Erythroblast (primary cell): ENCODE data around the gene ANKRD39.

ENCODE experiments used
- DNase-seq, 2 experiments: peaks; one replicate each; lab custom pipeline; 2025; lab: John Stamatoyannopoulos, UW
- GATA1 ChIP-seq: IDR thresholded peaks from 2 replicates; pipeline ENCODE4 v1.6.1; 2011; ENCODE audit warnings: low read depth, mild to moderate bottlenecking, control low read depth, low read length, moderate library complexity
- POLR2A ChIP-seq: IDR thresholded peaks from 2 replicates; pipeline ENCODE4 v1.6.1; 2011; ENCODE audit warnings: mild to moderate bottlenecking, low read length

The ANKRD39 gene

GRCh38 chr2:96802721-96803120, 55.1 kb downstream of the ANKRD39 start:
- TF ChIP-seq GATA1: no peak
- no peak for TF ChIP-seq POLR2A
- DNase-seq: no peak

GRCh38 chr2:96801786-96802595, 55.8 kb downstream of the ANKRD39 start:
- no peak for DNase-seq

GRCh38 chr2:96801005-96801785, 56.6 kb downstream of the ANKRD39 start:
- peak; percentile 49 to 65 for DNase-seq
- no peak for TF ChIP-seq GATA1
- no peak for TF ChIP-seq POLR2A

More at GRCh38 chr2:96801786-96802595, 55.8 kb downstream of the ANKRD39 start:
- TF ChIP-seq GATA1 (no peak), POLR2A (no peak)

GRCh38 chr2:96800061-96801004, 57.5 kb downstream of the ANKRD39 start:
- TF ChIP-seq GATA1 (no peak), POLR2A (no peak)
- no peak for DNase-seq

GRCh38 chr2:96799623-96799935, 58.2 kb downstream of the ANKRD39 start:
- TF ChIP-seq GATA1: no peak
- no peak for TF ChIP-seq POLR2A
- no peak for DNase-seq

GRCh38 chr2:96798733-96799622, 58.8 kb downstream of the ANKRD39 start:
- no peak for DNase-seq
- no peak for TF ChIP-seq POLR2A
- TF ChIP-seq GATA1: no peak
